HepG2 (cell line): ENCODE measurements around the gene CRAT. TPM values are rescaled to one million over a fixed set of nuclear protein-coding genes. Genes with fewer than 3 reads are reported as not detected.

ENCODE experiments used
- CAMTA2 ChIP-seq: sonication (generic); formaldehyde crosslinking; IDR thresholded peaks from 2 replicates; pipeline ENCODE4 v1.4.0; 2020; ENCODE audit warnings: mild to moderate bottlenecking, missing genetic modification reagents, borderline replicate concordance
- CBFB ChIP-seq: sonication (generic); formaldehyde crosslinking; IDR thresholded peaks from 2 replicates; pipeline ENCODE4 v1.4.0; 2020; ENCODE audit warnings: missing genetic modification reagents
- EED ChIP-seq: sonication (generic); formaldehyde crosslinking; IDR thresholded peaks from 2 replicates; pipeline ENCODE4 v1.5.0; 2020; ENCODE audit warnings: mild to moderate bottlenecking, missing genetic modification reagents
- ELF4 ChIP-seq: sonication (generic); formaldehyde crosslinking; IDR thresholded peaks from 2 replicates; pipeline ENCODE4 v1.5.0; 2020; ENCODE audit warnings: missing genetic modification reagents, mild to moderate bottlenecking, moderate library complexity, borderline replicate concordance
- FOXA3 ChIP-seq: IDR thresholded peaks from 2 replicates; pipeline ENCODE4 v1.6.1; 2016; ENCODE audit warnings: missing genetic modification reagents, missing compliant biosample characterization
- HDAC1 ChIP-seq: sonication (generic); formaldehyde crosslinking; IDR thresholded peaks from 2 replicates; pipeline ENCODE4 v1.5.1; 2020; ENCODE audit warnings: mild to moderate bottlenecking, missing genetic modification reagents
- KLF15 ChIP-seq: sonication (generic); formaldehyde crosslinking; IDR thresholded peaks from 2 replicates; pipeline ENCODE4 v1.8.1; 2023; ENCODE audit warnings: borderline replicate concordance, mild to moderate bottlenecking, inconsistent platforms, missing genetic modification reagents, mixed read lengths
- KMT2A ChIP-seq: sonication (generic); formaldehyde crosslinking; IDR thresholded peaks from 2 replicates; pipeline ENCODE4 v1.4.0; 2020; ENCODE audit warnings: missing genetic modification reagents
- RBM39 ChIP-seq: fragments of 200-400 bp; formaldehyde crosslinking; IDR thresholded peaks from one replicate; pipeline ENCODE4 v1.6.1; 2018; ENCODE audit warnings: antibody characterized with exemption, mild to moderate bottlenecking, low read depth, low read length; ENCODE audit not compliant: poor library complexity, severe bottlenecking
- ZNF350 ChIP-seq: sonication (generic); formaldehyde crosslinking; IDR thresholded peaks from 2 replicates; pipeline ENCODE4 v1.4.0; 2020; ENCODE audit warnings: mild to moderate bottlenecking, low read depth, missing genetic modification reagents, borderline replicate concordance
- ZNF770 ChIP-seq: sonication (generic); formaldehyde crosslinking; IDR thresholded peaks from 2 replicates; pipeline ENCODE4 v1.5.0; 2020; ENCODE audit warnings: mild to moderate bottlenecking, missing genetic modification reagents
- polyA plus RNA-seq, 8 experiments: library from polyadenylated mRNA; depleted of rRNA in 3 of 8; stranded (reverse) in 7 of 8; unstranded in 1 of 8; fragments of >200 nt; fragmentation: Illumina TruSeq in 4 of 8; extraction: Trizol in 4 of 8; gene quantifications; 2 replicates each; pipeline versions ENCODE4 v1.2.1 to v1.2.3, GENCODE V29; 2011 to 2016; ENCODE audit warnings: low read depth in 4 of 8, missing spikeins in 1 of 8, mixed read lengths in 1 of 8; ENCODE audit not compliant: insufficient read depth in 1 of 8
- total RNA-seq, 5 experiments: library from RNA; depleted of rRNA; stranded (reverse); fragments of >200 nt; fragmentation: Illumina TruSeq; extraction: Trizol; gene quantifications; 2 replicates each; pipeline ENCODE4 v1.2.3, GENCODE V29; 2016; ENCODE audit warnings: low read depth in 1 of 5
- TF ChIP-seq, protein P1 (sequence below): sonication (generic); formaldehyde crosslinking; IDR thresholded peaks from 2 replicates; pipeline ENCODE4 v1.4.0; 2020; ENCODE audit warnings: missing genetic modification reagents

The CRAT gene
- total and polyA plus RNA-seq, 2 of the 13 experiments (the other 11 are each of a cell fraction or from before 2014, with no cell fraction given): 26.1 to 26.6 TPM

GRCh38 chr9:129111528-129112151 is 1.0 kb upstream of the CRAT start (continued):
- TF ChIP-seq ZNF770 (CRISPR knock-in tag): peak; percentile 74; the same call in 1 of the 2 replicates
- TF ChIP-seq CAMTA2 (CRISPR knock-in tag): 0 out of 2 replicates have a peak, but pooled peaks have one; percentile 38
- no peak for TF ChIP-seq ZNF350 (CRISPR knock-in tag)
- no peak for TF ChIP-seq CBFB (CRISPR knock-in tag)
- 0 out of 2 replicates have a peak, but pooled peaks have one; percentile 21 for TF ChIP-seq KMT2A (CRISPR knock-in tag)
- 0 out of 2 replicates have a peak, but pooled peaks have one; percentile 46 for TF ChIP-seq EED (CRISPR knock-in tag)
- TF ChIP-seq HDAC1 (CRISPR knock-in tag): 0 out of 2 replicates have a peak, but pooled peaks have one; percentile 14
- TF ChIP-seq KLF15 (CRISPR knock-in tag): peak; percentile 42; the same call in 1 of the 2 replicates
- 0 out of 2 replicates have a peak, but pooled peaks have one; percentile 4 for TF ChIP-seq FOXA3
- TF ChIP-seq, protein P1, sequence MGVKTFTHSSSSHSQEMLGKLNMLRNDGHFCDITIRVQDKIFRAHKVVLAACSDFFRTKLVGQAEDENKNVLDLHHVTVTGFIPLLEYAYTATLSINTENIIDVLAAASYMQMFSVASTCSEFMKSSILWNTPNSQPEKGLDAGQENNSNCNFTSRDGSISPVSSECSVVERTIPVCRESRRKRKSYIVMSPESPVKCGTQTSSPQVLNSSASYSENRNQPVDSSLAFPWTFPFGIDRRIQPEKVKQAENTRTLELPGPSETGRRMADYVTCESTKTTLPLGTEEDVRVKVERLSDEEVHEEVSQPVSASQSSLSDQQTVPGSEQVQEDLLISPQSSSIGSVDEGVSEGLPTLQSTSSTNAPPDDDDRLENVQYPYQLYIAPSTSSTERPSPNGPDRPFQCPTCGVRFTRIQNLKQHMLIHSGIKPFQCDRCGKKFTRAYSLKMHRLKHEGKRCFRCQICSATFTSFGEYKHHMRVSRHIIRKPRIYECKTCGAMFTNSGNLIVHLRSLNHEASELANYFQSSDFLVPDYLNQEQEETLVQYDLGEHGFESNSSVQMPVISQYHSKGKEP (CRISPR knock-in tag): no peak
- peak; percentile 51 for TF ChIP-seq RBM39
- peak; percentile 65; the same call in 1 of the 2 replicates for TF ChIP-seq ELF4
